Astrocyte (in vitro differentiated cells and primary cell): ENCODE data around the gene AMOTL1.

Source experiments
- EZH2 ChIP-seq: IDR thresholded peaks from 2 replicates; pipeline ENCODE4 v1.6.1; 2012; ENCODE audit warnings: mild to moderate bottlenecking, low read length, inconsistent platforms; ENCODE audit not compliant: insufficient read depth
- TF ChIP-seq, protein P1 (sequence below): IDR thresholded peaks from 2 replicates; pipeline ENCODE4 v1.5.1; 2011; ENCODE audit warnings: low read depth, mild to moderate bottlenecking, inconsistent platforms, low read length, moderate library complexity; ENCODE audit not compliant: insufficient read depth

DNA sequence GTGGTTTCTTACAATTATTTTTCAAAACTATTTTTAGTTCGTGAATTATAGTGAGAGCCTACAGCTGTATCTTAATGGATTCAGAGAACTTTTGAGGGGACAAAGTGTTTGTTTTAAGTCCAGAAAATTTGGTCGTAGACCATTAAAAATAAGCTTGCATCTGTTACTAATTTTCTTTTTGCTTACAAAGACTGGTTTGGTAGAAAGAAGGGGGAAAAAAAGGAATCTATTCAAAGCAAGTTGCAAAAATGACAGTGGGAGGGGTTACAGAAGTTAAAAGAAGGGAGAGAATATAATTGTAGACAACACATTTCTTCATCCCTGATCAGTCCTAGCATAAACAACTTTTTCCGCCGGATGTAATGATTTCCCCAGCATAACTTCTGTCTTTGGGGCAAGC is 72.1 kb downstream of the AMOTL1 start:
- no peak for TF ChIP-seq EZH2
- TF ChIP-seq, protein P1, sequence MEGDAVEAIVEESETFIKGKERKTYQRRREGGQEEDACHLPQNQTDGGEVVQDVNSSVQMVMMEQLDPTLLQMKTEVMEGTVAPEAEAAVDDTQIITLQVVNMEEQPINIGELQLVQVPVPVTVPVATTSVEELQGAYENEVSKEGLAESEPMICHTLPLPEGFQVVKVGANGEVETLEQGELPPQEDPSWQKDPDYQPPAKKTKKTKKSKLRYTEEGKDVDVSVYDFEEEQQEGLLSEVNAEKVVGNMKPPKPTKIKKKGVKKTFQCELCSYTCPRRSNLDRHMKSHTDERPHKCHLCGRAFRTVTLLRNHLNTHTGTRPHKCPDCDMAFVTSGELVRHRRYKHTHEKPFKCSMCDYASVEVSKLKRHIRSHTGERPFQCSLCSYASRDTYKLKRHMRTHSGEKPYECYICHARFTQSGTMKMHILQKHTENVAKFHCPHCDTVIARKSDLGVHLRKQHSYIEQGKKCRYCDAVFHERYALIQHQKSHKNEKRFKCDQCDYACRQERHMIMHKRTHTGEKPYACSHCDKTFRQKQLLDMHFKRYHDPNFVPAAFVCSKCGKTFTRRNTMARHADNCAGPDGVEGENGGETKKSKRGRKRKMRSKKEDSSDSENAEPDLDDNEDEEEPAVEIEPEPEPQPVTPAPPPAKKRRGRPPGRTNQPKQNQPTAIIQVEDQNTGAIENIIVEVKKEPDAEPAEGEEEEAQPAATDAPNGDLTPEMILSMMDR: no peak
